Spleen (tissue), 7 donors: ENCODE measurements around the gene MAN2A2.

ENCODE experiments used
- CTCF ChIP-seq, 11 experiments: fragments of 200-600 bp in 7 of 11; fragments of 450-650 bp in 4 of 11; sonication (generic) in 4 of 11; IDR thresholded peaks in 8 of 11; conservative IDR thresholded peaks in 3 of 11; 1 replicate in 7 of 11; 2 replicates in 4 of 11; pipeline versions ENCODE4 v1.4.0 to v1.8.0; 2016 to 2021; ENCODE audit warnings: antibody characterized with exemption in 11 of 11, inconsistent platforms in 4 of 11, mild to moderate bottlenecking in 1 of 11
- POLR2A ChIP-seq, 3 donors: fragments of 450-650 bp; IDR thresholded peaks; one replicate each; pipeline ENCODE4 v1.5.1; 2017; ENCODE audit warnings: antibody characterized with exemption in 3 of 3, mild to moderate bottlenecking in 1 of 3
- POLR2AphosphoS5 ChIP-seq, 3 donors: sonication (generic); formaldehyde crosslinking; IDR thresholded peaks; one replicate each; pipeline ENCODE4 v1.5.1; 2017; ENCODE audit warnings: antibody characterized with exemption in 3 of 3
- donor health status: DM: no; HTN: no; CAD: no; lungs with moderate emphysema.
- donor health status: DM: no; HTN: no; CAD: no.
- donor health status: DM: no; HTN: no; CAD: no.

- TF ChIP-seq CTCF (IDR thresholded peaks at IDR 0.05 in 8 of 11, conservative IDR thresholded peaks at IDR 0.05 in 3 of 11) = no peak
- TF ChIP-seq POLR2A (IDR thresholded peaks at IDR 0.05) = no peak
- no peak for TF ChIP-seq POLR2AphosphoS5 (IDR thresholded peaks at IDR 0.05)
These were observed 56.0 kb downstream of the MAN2A2 start for GRCh38 chr15:90959028-90959595.
